ENCODE measurements around the gene GPR137. TPM values are rescaled to one million over a fixed set of nuclear protein-coding genes. Genes with fewer than 3 reads are reported as not detected.

The GPR137 gene, protein sequence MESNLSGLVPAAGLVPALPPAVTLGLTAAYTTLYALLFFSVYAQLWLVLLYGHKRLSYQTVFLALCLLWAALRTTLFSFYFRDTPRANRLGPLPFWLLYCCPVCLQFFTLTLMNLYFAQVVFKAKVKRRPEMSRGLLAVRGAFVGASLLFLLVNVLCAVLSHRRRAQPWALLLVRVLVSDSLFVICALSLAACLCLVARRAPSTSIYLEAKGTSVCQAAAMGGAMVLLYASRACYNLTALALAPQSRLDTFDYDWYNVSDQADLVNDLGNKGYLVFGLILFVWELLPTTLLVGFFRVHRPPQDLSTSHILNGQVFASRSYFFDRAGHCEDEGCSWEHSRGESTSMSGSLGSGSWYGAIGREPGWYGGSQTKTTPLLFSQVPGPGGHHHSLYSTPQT
- total RNA-seq (10 to 100 TPM; 12.2 to 21.0 (median 13.6) TPM), polyA plus RNA-seq (10 to 100 TPM; 17.4 to 35.0 (median 18.0) TPM)

DNA sequence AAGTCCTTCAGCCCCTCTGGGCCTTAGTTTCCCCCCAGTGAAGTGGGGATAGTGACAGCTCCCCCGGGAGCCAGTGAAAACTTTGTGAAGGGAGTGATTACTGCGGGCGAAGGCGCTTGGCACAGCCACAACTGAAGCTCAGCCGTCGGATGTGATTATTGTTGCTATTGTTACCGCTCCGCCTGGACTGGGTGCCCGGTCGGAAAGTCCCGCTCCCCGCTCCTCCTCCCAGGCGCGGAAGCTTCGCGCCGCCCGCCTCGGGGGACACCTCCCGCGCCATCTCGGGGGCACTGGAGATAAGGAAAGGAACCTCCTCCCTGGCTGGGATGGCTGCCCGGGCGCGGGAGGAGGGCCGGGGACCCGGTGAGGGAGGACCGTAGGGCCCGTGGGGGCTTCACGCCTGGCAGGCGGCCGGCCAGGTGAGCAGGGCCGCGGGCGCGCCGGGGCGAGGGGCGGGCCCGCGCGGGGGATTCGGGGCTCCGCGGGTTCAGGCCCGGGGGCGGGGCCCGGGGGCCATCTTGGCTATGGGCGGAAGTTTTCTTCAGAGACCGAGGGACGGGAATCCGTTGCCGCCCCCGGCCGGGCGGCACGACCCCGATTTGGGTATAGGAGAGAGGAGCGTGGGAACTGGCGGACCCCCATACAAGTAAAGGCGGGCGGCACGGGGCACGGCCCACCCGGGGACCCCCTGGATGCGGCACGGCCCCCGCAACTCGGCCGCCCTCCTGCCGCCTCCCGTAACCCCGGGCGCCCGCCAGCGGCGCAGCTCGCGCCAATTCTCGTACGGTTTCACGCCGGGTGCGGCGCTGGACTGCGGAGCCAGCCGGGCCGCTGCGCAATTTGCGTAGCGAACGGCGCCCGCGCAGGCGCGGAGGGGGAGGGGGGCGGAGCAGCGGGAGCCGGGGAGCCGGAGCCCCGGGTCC is at the start of gene GPR137:
TSS of gene GPR137 (plus strand) at position 887 of the 923 bp plus-strand sequence. CDS start 677 bp downstream, outside the sequence.
- Histone ChIP-seq H3K36me3 (peaks cover 0 to 22% (median 13%) of the 10 kb centered on the region in 4 donors), H3K27ac (peak within 1 kb of the TSS; percentile 96 to 99 (median 98)), H3K27me3 (peaks cover 0 to 10% (median 6%) of the 10 kb centered on the region in 3 donors), H3K9me3 (no peaks in the 10 kb centered on the region), H3K4me3 (peak within 1 kb of the TSS; percentile 69 to 81 (median 76)), H3K4me1 (peaks cover 0 to 31% (median 28%) of the 10 kb centered on the region in 4 donors)
- peak; percentile 92 for DNase-seq
- intact Hi-C loops (cut with DNase I) = loop anchor here (1.0 kb wide), 1 partner anchor 15 kb away; no protein-coding TSS in a partner anchor
- peak; percentile 4 to 49 (median 38) for TF ChIP-seq POLR2AphosphoS5 (IDR thresholded peaks at IDR 0.05)
- TF ChIP-seq, protein P1, sequence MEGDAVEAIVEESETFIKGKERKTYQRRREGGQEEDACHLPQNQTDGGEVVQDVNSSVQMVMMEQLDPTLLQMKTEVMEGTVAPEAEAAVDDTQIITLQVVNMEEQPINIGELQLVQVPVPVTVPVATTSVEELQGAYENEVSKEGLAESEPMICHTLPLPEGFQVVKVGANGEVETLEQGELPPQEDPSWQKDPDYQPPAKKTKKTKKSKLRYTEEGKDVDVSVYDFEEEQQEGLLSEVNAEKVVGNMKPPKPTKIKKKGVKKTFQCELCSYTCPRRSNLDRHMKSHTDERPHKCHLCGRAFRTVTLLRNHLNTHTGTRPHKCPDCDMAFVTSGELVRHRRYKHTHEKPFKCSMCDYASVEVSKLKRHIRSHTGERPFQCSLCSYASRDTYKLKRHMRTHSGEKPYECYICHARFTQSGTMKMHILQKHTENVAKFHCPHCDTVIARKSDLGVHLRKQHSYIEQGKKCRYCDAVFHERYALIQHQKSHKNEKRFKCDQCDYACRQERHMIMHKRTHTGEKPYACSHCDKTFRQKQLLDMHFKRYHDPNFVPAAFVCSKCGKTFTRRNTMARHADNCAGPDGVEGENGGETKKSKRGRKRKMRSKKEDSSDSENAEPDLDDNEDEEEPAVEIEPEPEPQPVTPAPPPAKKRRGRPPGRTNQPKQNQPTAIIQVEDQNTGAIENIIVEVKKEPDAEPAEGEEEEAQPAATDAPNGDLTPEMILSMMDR (IDR thresholded peaks at IDR 0.05) = no peak
- TF ChIP-seq POLR2A (IDR thresholded peaks at IDR 0.05) = peak in 1 of 2 donors; percentile 24
- WGBS, 2 donors = 1% methylated on average over 102 of the region's 102 CpGs

DNA sequence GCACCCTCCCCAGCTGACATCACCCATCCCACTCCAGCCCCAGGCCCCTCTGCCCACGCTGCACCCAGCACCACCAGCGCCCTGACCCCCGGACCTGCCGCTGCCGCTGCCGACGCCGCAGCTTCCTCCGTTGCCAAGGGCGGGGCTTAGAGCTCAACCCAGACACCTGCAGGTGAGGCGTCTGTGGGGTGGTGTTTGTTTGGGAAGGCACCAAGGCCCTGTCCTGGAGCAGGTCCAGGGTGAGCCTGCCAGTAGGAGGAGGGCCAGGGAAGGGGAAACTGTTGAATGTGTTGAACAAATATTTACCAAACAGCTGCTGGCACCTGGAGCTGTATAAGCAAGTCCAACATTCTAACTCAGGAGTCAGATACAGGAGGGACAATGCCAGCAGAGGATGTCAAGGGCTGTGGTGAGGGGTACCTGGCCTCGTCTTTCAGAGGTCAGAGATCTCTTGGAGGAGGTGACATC is 48.1 kb upstream of the GPR137 start:
- Histone ChIP-seq H3K4me1 (peaks cover 0 to 47% (median 41%) of the 10 kb centered on the region in 4 donors), H3K36me3 (peaks cover 0 to 31% (median 2%) of the 10 kb centered on the region in 4 donors), H3K4me3 (no peak overlapping the region), H3K9me3 (no peaks in the 10 kb centered on the region), H3K27me3 (no peaks in the 10 kb centered on the region), H3K27ac (no peak overlapping the region)
- DNase-seq = no peak
- intact Hi-C loops (cut with DNase I) = no loop called here
- WGBS, 2 donors = 22 to 66% methylated on average over 12 of the region's 12 CpGs
- TF ChIP-seq POLR2A (IDR thresholded peaks at IDR 0.05) (peak in 1 of 2 donors; percentile 10), POLR2AphosphoS5 (IDR thresholded peaks at IDR 0.05) (no peak), EP300 (IDR thresholded peaks at IDR 0.05) (no peak)
- TF ChIP-seq, protein P1 (IDR thresholded peaks at IDR 0.05) = no peak

DNA sequence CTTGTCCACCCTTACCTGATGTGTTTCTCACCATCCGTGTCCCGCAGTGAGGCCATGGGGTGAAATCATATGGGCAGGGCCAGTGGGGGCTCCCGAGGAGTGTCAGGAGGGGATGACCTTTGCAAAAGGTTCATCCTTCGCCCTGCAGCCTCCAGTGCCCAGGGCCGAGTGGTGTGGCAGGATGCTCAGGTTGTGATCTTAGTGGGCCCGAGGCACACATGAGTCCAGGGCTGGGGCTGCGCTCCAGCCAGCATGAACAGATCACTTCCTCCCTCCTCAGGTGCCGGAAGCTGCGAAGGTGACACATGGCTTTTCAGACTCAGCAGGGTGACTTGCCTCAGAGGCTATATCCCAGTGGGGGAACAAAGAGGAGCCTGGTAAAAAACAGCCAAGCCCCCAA is 47.6 kb upstream of the GPR137 start:
- DNase-seq = no peak
- peaks cover 0 to 32% (median 2%) of the 10 kb centered on the region in 4 donors for H3K36me3 ChIP-seq
- TF ChIP-seq POLR2A (IDR thresholded peaks at IDR 0.05) (no peak), POLR2AphosphoS5 (IDR thresholded peaks at IDR 0.05) (no peak), EP300 (IDR thresholded peaks at IDR 0.05) (no peak)
- TF ChIP-seq, protein P1 (IDR thresholded peaks at IDR 0.05) = no peak
- no peaks in the 10 kb centered on the region for H3K9me3 ChIP-seq
- no peak overlapping the region for H3K4me3 ChIP-seq
- H3K4me1 ChIP-seq = peaks cover 0 to 50% (median 45%) of the 10 kb centered on the region in 4 donors
- no peak overlapping the region for H3K27ac ChIP-seq
- intact Hi-C loops (cut with DNase I) = no loop called here
- no peaks in the 10 kb centered on the region for H3K27me3 ChIP-seq
- WGBS, 2 donors = 36 to 80% methylated on average over 9 of the region's 9 CpGs

DNA sequence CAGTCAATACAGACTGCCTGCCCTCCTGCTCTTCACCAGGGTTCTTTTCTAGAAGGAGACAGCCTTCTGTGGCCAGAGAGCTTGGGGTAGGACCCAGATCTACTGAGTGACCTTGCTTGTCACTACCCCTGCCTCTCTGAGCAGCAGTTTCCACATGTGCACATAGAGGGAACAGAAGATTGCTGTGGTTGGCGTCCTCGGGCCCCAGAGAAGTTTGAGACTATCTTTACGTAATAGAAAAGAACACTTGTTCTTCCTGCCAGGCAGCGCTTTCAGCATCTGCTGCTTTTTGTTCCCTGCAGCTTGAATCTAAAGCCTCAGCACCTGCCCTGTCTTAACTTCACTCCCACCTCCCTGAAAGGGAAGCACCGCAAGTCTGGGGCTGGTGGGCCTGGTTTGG is 46.6 kb upstream of the GPR137 start:
- Histone ChIP-seq H3K9me3 (no peaks in the 10 kb centered on the region), H3K27ac (peak overlapping the region in 3 of 4 donors; percentile 96 to 99 (median 99)), H3K36me3 (peaks cover 0 to 40% (median 4%) of the 10 kb centered on the region in 4 donors), H3K4me3 (no peak overlapping the region), H3K27me3 (no peaks in the 10 kb centered on the region), H3K4me1 (peaks cover 0 to 49% (median 38%) of the 10 kb centered on the region in 4 donors)
- intact Hi-C loops (cut with DNase I) = no loop called here
- WGBS, 2 donors = 81 to 83% methylated on average over 5 of the region's 5 CpGs
- DNase-seq = no peak
- TF ChIP-seq POLR2AphosphoS5 (IDR thresholded peaks at IDR 0.05) (no peak), EP300 (IDR thresholded peaks at IDR 0.05) (no peak), POLR2A (IDR thresholded peaks at IDR 0.05) (no peak)
- TF ChIP-seq, protein P1 (IDR thresholded peaks at IDR 0.05) = no peak
